Measurements from ENCODE around the gene DCDC2B.
"Not testable (repeated sequence)": the region's sequence is repeated elsewhere in the genome, so short reads cannot be mapped to it uniquely, and the experiment has no call there.

DCDC2B gene

GRCh38 chr1:32255072-32256071 lies 46.5 kb downstream of the DCDC2B start:
- no peak for DNase-seq (ENCODE audit: low spot score)
- no peak for TF ChIP-seq CTCF (IDR thresholded peaks at IDR 0.05; ENCODE audit: borderline replicate concordance, control extremely low read depth, extremely low read depth, insufficient read depth, missing control alignments)
- in situ Hi-C loops (cut with MboI; ENCODE audit: low sequenced_read_pairs, unreplicated experiment) = no loop called here

GRCh38 chr1:32256473-32257226 lies 47.8 kb downstream of the DCDC2B start:
- DNase-seq (ENCODE audit: low spot score) = no peak
- in situ Hi-C loops (cut with MboI; ENCODE audit: low sequenced_read_pairs, unreplicated experiment) = no loop called here
- no peak for TF ChIP-seq CTCF (IDR thresholded peaks at IDR 0.05; ENCODE audit: borderline replicate concordance, control extremely low read depth, extremely low read depth, insufficient read depth, missing control alignments)

- DNase-seq (ENCODE audit: low spot score) = no peak
- in situ Hi-C loops (cut with MboI; ENCODE audit: low sequenced_read_pairs, unreplicated experiment) = no loop called here
- TF ChIP-seq CTCF (IDR thresholded peaks at IDR 0.05; ENCODE audit: borderline replicate concordance, control extremely low read depth, extremely low read depth, insufficient read depth, missing control alignments) = no peak
Observed at GRCh38 chr1:32257227-32257508, 48.3 kb downstream of the DCDC2B start.

DNA sequence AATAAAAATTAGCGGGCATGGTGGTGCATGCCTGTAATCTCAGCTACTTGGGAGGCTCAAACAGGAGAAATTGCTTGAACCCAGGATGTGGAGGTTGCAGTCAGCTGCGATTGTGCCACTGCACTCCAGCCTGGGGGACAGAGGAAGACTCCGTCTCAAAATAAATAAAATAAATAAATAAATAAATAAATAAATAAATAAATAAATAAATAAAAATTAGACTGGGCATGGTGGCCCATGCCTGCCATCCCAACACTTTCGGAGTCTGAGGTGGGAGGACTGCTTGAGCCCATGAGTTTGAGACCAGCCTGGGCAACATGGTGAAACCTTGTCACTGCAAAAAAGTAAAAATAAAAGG lies 54.3 kb downstream of the DCDC2B start:
- in situ Hi-C loops (cut with MboI; ENCODE audit: low sequenced_read_pairs, unreplicated experiment) = not testable (repeated sequence)

DNA sequence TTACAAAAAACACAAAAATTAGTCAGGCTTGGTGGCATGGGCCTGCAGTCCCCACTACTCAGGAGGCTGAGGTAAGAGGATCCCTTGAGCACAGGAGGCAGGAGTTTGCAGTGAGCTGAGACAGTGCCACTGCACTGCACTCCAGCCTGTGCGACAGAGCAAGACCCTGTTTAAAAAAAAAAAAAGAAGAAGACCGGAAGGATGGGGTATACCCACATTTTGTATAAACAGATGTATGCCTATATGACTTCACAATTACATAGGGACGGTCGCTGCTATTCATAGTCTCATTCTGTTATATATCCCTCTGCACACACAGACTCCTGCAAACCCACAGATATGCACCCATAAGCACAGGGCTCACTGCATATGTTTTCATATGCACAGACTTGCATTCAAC lies 54.9 kb downstream of the DCDC2B start:
- no peak for TF ChIP-seq CTCF (IDR thresholded peaks at IDR 0.05; ENCODE audit: borderline replicate concordance, control extremely low read depth, extremely low read depth, insufficient read depth, missing control alignments)
- DNase-seq (ENCODE audit: low spot score) = no peak
- in situ Hi-C loops (cut with MboI; ENCODE audit: low sequenced_read_pairs, unreplicated experiment) = no loop called here

More for the DNA sequence above, 54.3 kb downstream of the DCDC2B start:
- DNase-seq (ENCODE audit: low spot score) = not testable (repeated sequence)
